HCT116 (cell line): ENCODE measurements around the gene HSD3B1. TPM values are rescaled to one million over a fixed set of nuclear protein-coding genes. Genes with fewer than 3 reads are reported as not detected.
"Not testable (repeated sequence)": the region's sequence is repeated elsewhere in the genome, so short reads cannot be mapped to it uniquely, and the experiment has no call there.

ENCODE experiments used
- ATAC-seq: fragments of 200-7000 bp; cut with Tn5 transposase; 2 replicates; pipeline ENCODE4 v1.9.1; 2020; ENCODE audit warnings: mild to moderate bottlenecking, moderate library complexity
- BruUV-seq: library from RNA; stranded (reverse); fragments of 400-500 nt; replicated peaks from 2 replicates; lab custom pipeline; 2021; lab: Mats Ljungman, UMichigan
- CTCF ChIA-PET: fragments of 300-600 bp; sonication (Branson Sonifier 250); formaldehyde crosslinking; loops from one replicate; lab custom pipeline; 2021; ENCODE audit warnings: antibody characterized with exemption; lab: Charles Lee
- POLR2A ChIA-PET: fragments of 300-600, 350-600 bp; sonication (Branson Sonifier 250); formaldehyde crosslinking; loops from one replicate; lab custom pipeline; 2021; ENCODE audit warnings: antibody characterized with exemption; lab: Charles Lee
- RAD21 ChIA-PET, 2 experiments: fragments of 300-600 bp; sonication (Branson Sonifier 250); formaldehyde crosslinking; loops; one replicate each; lab custom pipeline; 2023; ENCODE audit warnings: low total read pairs in 2 of 2; ENCODE audit not compliant: uncharacterized antibody in 2 of 2, unreplicated experiment in 2 of 2, low non-redundant PET in 1 of 2; lab: Charles Lee
- DNase-seq: peaks from one replicate; pipeline ENCODE4 v3.0.0-alpha.2; 2010; ENCODE audit warnings: low read depth, low spot score
- H2AFZ ChIP-seq: fragments of 200-600 bp; shearing (Covaris generic), sonication (generic); 2 replicates; pipeline ENCODE4 v1.6.1; 2017; ENCODE audit warnings: low read depth, mixed run types, mixed read lengths, antibody characterized with exemption, low read length; ENCODE audit not compliant: poor library complexity, severe bottlenecking
- H3K27ac ChIP-seq: 2 replicates; pipeline ENCODE4 v1.5.1; 2012; ENCODE audit warnings: low read depth, low read length
- H3K27me3 ChIP-seq: fragments of 200-600 bp; sonication (generic); 2 replicates; pipeline ENCODE4 v1.6.1; 2016; ENCODE audit warnings: mixed run types, low read length, mixed read lengths; ENCODE audit not compliant: insufficient read depth
- H3K36me3 ChIP-seq, 2 experiments: fragments of 200-500 bp in 1 of 2; fragments of 200-600 bp in 1 of 2; sonication (Bioruptor generic) in 1 of 2; sonication (generic) in 1 of 2; 2 replicates each; pipeline versions ENCODE4 v1.5.1 to v1.6.1; 2014 to 2016; ENCODE audit warnings: low read length in 2 of 2, inconsistent platforms in 1 of 2, mixed read lengths in 1 of 2, mixed run types in 1 of 2; ENCODE audit not compliant: insufficient read depth in 2 of 2, control insufficient read depth in 1 of 2
- H3K4me1 ChIP-seq, 2 experiments: fragments of 200-600 bp in 1 of 2; sonication (generic) in 1 of 2; 2 replicates each; pipeline versions ENCODE4 v1.5.1 to v1.6.1; 2012 to 2017; ENCODE audit warnings: low read length in 2 of 2, inconsistent platforms in 1 of 2, mild to moderate bottlenecking in 1 of 2, mixed read lengths in 1 of 2, mixed run types in 1 of 2, moderate library complexity in 1 of 2; ENCODE audit not compliant: insufficient read depth in 2 of 2, control insufficient read depth in 1 of 2
- H3K4me2 ChIP-seq: fragments of 200-600 bp; sonication (generic); 2 replicates; pipeline ENCODE4 v1.6.1; 2017; ENCODE audit warnings: mixed run types, low read length, mixed read lengths
- H3K4me3 ChIP-seq, 2 experiments: fragments of 200-600 bp in 1 of 2; sonication (generic) in 1 of 2; replicated peaks in 1 of 2; 2 replicates each; pipeline ENCODE4 v1.5.1; 2011 to 2016; ENCODE audit warnings: low read length in 2 of 2, control low read depth in 1 of 2, low read depth in 1 of 2, mild to moderate bottlenecking in 1 of 2, mixed read lengths in 1 of 2, mixed run types in 1 of 2
- H3K79me2 ChIP-seq: fragments of 200-600 bp; sonication (generic); 2 replicates; pipeline ENCODE4 v1.6.1; 2017; ENCODE audit warnings: mild to moderate bottlenecking, mixed run types, low read length, moderate library complexity, mixed read lengths; ENCODE audit not compliant: insufficient read depth
- H3K9ac ChIP-seq: fragments of 200-600 bp; sonication (generic); 2 replicates; pipeline ENCODE4 v1.6.1; 2016; ENCODE audit warnings: low read length, mixed read lengths
- H3K9me2 ChIP-seq: fragments of 200-600 bp; sonication (generic), shearing (Covaris generic); 2 replicates; pipeline ENCODE4 v1.6.1; 2017; ENCODE audit warnings: mixed run types, mild to moderate bottlenecking, moderate library complexity; ENCODE audit not compliant: insufficient read depth
- H3K9me3 ChIP-seq, 2 experiments: fragments of 200-500 bp in 1 of 2; fragments of 200-600 bp in 1 of 2; sonication (Bioruptor generic) in 1 of 2; sonication (generic) in 1 of 2; 2 replicates each; pipeline ENCODE4 v1.6.1; 2014 to 2017; ENCODE audit warnings: low read length in 2 of 2, mixed read lengths in 2 of 2, inconsistent platforms in 1 of 2, low read depth in 1 of 2, mild to moderate bottlenecking in 1 of 2, mixed run types in 1 of 2, moderate library complexity in 1 of 2; ENCODE audit not compliant: control insufficient read depth in 1 of 2, insufficient read depth in 1 of 2
- H4K20me1 ChIP-seq: fragments of 200-600 bp; sonication (generic), shearing (Covaris generic); 2 replicates; pipeline ENCODE4 v1.6.1; 2017; ENCODE audit warnings: mixed run types, mild to moderate bottlenecking, moderate library complexity; ENCODE audit not compliant: insufficient read depth
- CEBPB ChIP-seq: IDR thresholded peaks from 2 replicates; pipeline ENCODE4 v1.6.1; 2012; ENCODE audit warnings: low read depth
- EGR1 ChIP-seq: IDR thresholded peaks from 2 replicates; pipeline ENCODE4 v1.6.1; 2012; ENCODE audit warnings: low read depth
- EZH2phosphoT487 ChIP-seq: fragments of 200-600 bp; IDR thresholded peaks from 2 replicates; pipeline ENCODE4 v1.6.1; 2018; ENCODE audit warnings: antibody characterized with exemption, borderline replicate concordance
- JUND ChIP-seq: IDR thresholded peaks from 2 replicates; pipeline ENCODE4 v1.6.1; 2012
- MAX ChIP-seq: IDR thresholded peaks from 2 replicates; pipeline ENCODE4 v1.6.1; 2012
- POLR2A ChIP-seq: IDR thresholded peaks from 2 replicates; pipeline ENCODE4 v1.7.0; 2011; ENCODE audit warnings: borderline replicate concordance; ENCODE audit not compliant: insufficient read depth, insufficient read length; ENCODE audit errors: extremely low read depth
- ZFX ChIP-seq: fragments of 450-650 bp; IDR thresholded peaks from 2 replicates; pipeline ENCODE4 v1.6.1; 2017
- ZNF274 ChIP-seq: fragments of 200-500 bp; sonication (Bioruptor generic); IDR thresholded peaks from 2 replicates; pipeline ENCODE4 v1.6.1; 2014; ENCODE audit warnings: mild to moderate bottlenecking, low read depth, low read length, inconsistent platforms
- intact Hi-C: fragments of 100-400 bp; cut with micrococcal nuclease; formaldehyde crosslinking; loops from 2 replicates; pipeline ENCODE4 v1.10.0; 2022
- total RNA-seq: library from RNA; stranded (reverse); gene quantifications from one replicate; pipeline ENCODE4 v1.2.1, GENCODE V29; 2021; ENCODE audit not compliant: unreplicated experiment
- TF ChIP-seq, protein P1 (sequence below), 3 experiments: fragments of 200-600 bp in 1 of 3; sonication (generic) in 1 of 3; IDR thresholded peaks in 2 of 3; conservative IDR thresholded peaks in 1 of 3; 2 replicates each; pipeline ENCODE4 v1.5.1; 2012 to 2017; ENCODE audit warnings: low read depth in 2 of 3, low read length in 2 of 3, antibody characterized with exemption in 1 of 3, borderline replicate concordance in 1 of 3, control low read depth in 1 of 3, mild to moderate bottlenecking in 1 of 3, mixed read lengths in 1 of 3, mixed run types in 1 of 3, moderate library complexity in 1 of 3; ENCODE audit not compliant: insufficient read depth in 1 of 3
- TF ChIP-seq, protein P2 (sequence below): IDR thresholded peaks from 2 replicates; pipeline ENCODE4 v1.6.1; 2012; ENCODE audit warnings: low read depth

Gene HSD3B1
- total RNA-seq, 1 experiment from 2014 or later = not detected

GRCh38 chr1:119550381-119550780, 43.4 kb downstream of the HSD3B1 start (continued):
- TF ChIP-seq, protein P1, sequence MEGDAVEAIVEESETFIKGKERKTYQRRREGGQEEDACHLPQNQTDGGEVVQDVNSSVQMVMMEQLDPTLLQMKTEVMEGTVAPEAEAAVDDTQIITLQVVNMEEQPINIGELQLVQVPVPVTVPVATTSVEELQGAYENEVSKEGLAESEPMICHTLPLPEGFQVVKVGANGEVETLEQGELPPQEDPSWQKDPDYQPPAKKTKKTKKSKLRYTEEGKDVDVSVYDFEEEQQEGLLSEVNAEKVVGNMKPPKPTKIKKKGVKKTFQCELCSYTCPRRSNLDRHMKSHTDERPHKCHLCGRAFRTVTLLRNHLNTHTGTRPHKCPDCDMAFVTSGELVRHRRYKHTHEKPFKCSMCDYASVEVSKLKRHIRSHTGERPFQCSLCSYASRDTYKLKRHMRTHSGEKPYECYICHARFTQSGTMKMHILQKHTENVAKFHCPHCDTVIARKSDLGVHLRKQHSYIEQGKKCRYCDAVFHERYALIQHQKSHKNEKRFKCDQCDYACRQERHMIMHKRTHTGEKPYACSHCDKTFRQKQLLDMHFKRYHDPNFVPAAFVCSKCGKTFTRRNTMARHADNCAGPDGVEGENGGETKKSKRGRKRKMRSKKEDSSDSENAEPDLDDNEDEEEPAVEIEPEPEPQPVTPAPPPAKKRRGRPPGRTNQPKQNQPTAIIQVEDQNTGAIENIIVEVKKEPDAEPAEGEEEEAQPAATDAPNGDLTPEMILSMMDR (IDR thresholded peaks at IDR 0.05 in 2 of 3, conservative IDR thresholded peaks at IDR 0.05 in 1 of 3; ENCODE audit: borderline replicate concordance in 1 of 3, insufficient read depth in 1 of 3, low read depth in 2 of 3, low read length in 2 of 3) = no peak

GRCh38 chr1:119551218-119551617, 44.2 kb downstream of the HSD3B1 start:
- no peak overlapping the region for H2AFZ ChIP-seq
- BruUV-seq = no TSS peak
- H3K79me2 ChIP-seq = no peaks in the 10 kb centered on the region
- RAD21 ChIA-PET = no interaction called here
- no peak for TF ChIP-seq CEBPB
- no peak for TF ChIP-seq EGR1
- no peak for TF ChIP-seq ZNF274
- TF ChIP-seq, protein P2, sequence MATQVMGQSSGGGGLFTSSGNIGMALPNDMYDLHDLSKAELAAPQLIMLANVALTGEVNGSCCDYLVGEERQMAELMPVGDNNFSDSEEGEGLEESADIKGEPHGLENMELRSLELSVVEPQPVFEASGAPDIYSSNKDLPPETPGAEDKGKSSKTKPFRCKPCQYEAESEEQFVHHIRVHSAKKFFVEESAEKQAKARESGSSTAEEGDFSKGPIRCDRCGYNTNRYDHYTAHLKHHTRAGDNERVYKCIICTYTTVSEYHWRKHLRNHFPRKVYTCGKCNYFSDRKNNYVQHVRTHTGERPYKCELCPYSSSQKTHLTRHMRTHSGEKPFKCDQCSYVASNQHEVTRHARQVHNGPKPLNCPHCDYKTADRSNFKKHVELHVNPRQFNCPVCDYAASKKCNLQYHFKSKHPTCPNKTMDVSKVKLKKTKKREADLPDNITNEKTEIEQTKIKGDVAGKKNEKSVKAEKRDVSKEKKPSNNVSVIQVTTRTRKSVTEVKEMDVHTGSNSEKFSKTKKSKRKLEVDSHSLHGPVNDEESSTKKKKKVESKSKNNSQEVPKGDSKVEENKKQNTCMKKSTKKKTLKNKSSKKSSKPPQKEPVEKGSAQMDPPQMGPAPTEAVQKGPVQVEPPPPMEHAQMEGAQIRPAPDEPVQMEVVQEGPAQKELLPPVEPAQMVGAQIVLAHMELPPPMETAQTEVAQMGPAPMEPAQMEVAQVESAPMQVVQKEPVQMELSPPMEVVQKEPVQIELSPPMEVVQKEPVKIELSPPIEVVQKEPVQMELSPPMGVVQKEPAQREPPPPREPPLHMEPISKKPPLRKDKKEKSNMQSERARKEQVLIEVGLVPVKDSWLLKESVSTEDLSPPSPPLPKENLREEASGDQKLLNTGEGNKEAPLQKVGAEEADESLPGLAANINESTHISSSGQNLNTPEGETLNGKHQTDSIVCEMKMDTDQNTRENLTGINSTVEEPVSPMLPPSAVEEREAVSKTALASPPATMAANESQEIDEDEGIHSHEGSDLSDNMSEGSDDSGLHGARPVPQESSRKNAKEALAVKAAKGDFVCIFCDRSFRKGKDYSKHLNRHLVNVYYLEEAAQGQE = no peak
- no peak for TF ChIP-seq JUND
- TF ChIP-seq POLR2A = no peak
- TF ChIP-seq MAX = no peak
- TF ChIP-seq ZFX = no peak
- no peak for TF ChIP-seq EZH2phosphoT487
- TF ChIP-seq, all 23 proteins: peak for 0
- Histone ChIP-seq H3K9me3 (no peaks in the 10 kb centered on the region), H3K27ac (no peak overlapping the region), H3K9me2 (no peaks in the 10 kb centered on the region), H3K27me3 (no peaks in the 10 kb centered on the region), H3K4me2 (no peak overlapping the region), H3K4me1 (no peaks in the 10 kb centered on the region), H3K9ac (no peak overlapping the region), H4K20me1 (no peaks in the 10 kb centered on the region), H3K36me3 (no peaks in the 10 kb centered on the region), H3K4me3 (no peak overlapping the region)
- POLR2A ChIA-PET = no interaction called here
- DNase-seq (no peak), ATAC-seq (no peak)
- intact Hi-C loops = no loop called here
- CTCF ChIA-PET = no interaction called here

GRCh38 chr1:119552656-119553055, 45.6 kb downstream of the HSD3B1 start:
- H3K4me2 ChIP-seq, H3K9me3 ChIP-seq, H3K9ac ChIP-seq, H3K4me3 ChIP-seq, H3K4me1 ChIP-seq, CTCF ChIA-PET, H3K9me2 ChIP-seq, H3K27me3 ChIP-seq, RAD21 ChIA-PET, H2AFZ ChIP-seq, POLR2A ChIA-PET, H4K20me1 ChIP-seq, ATAC-seq, H3K36me3 ChIP-seq, H3K27ac ChIP-seq, DNase-seq, BruUV-seq, H3K79me2 ChIP-seq, intact Hi-C loops: not testable (repeated sequence)
